ENCODE results near the gene HSPA4L.

Gene HSPA4L

GRCh38 chr4:127783955-127784770 is 2.0 kb downstream of the HSPA4L start:
- no peak for DNase-seq

GRCh38 chr4:127788517-127788916 is 6.4 kb downstream of the HSPA4L start:
- DNase-seq = no peak

GRCh38 chr4:127791391-127791790 is 9.3 kb downstream of the HSPA4L start:
- no peak for DNase-seq

GRCh38 chr4:127793528-127793927 is 11.4 kb downstream of the HSPA4L start:
- DNase-seq = no peak

GRCh38 chr4:127799711-127800110 is 17.6 kb downstream of the HSPA4L start:
- no peak for DNase-seq

- no peak for DNase-seq
Observed at GRCh38 chr4:127809173-127809800, 27.2 kb downstream of the HSPA4L start.

- no peak for DNase-seq
Observed at GRCh38 chr4:127810551-127810950, 28.4 kb downstream of the HSPA4L start.

- DNase-seq = no peak
Observed at GRCh38 chr4:127822430-127822829, 40.3 kb downstream of the HSPA4L start.

- DNase-seq = no peak
Observed at GRCh38 chr4:127828121-127828520, 46.0 kb downstream of the HSPA4L start.

- DNase-seq = no peak
Observed at GRCh38 chr4:127829014-127829413, 46.9 kb downstream of the HSPA4L start.

- no peak for DNase-seq
Observed at GRCh38 chr4:127832585-127832984, 50.5 kb downstream of the HSPA4L start.

GRCh38 chr4:127843704-127844600 is 61.8 kb downstream of the HSPA4L start:
- no peak for DNase-seq

GRCh38 chr4:127844601-127845116 is 62.5 kb downstream of the HSPA4L start:
- DNase-seq = no peak

- DNase-seq = no peak
Observed at GRCh38 chr4:127846061-127846460, 63.9 kb downstream of the HSPA4L start.

GRCh38 chr4:127846765-127847164 is 64.6 kb downstream of the HSPA4L start:
- DNase-seq = no peak

- no peak for DNase-seq
Observed at GRCh38 chr4:127849505-127850234, 67.5 kb downstream of the HSPA4L start.

- DNase-seq = no peak
Observed at GRCh38 chr4:127852661-127853060, 70.5 kb downstream of the HSPA4L start.

GRCh38 chr4:127856196-127856812 is 74.2 kb downstream of the HSPA4L start:
- no peak for DNase-seq

GRCh38 chr4:127856813-127857447 is 74.8 kb downstream of the HSPA4L start:
- no peak for DNase-seq

- DNase-seq = no peak
Observed at GRCh38 chr4:127857641-127858040, 75.5 kb downstream of the HSPA4L start.

- DNase-seq = no peak
Observed at GRCh38 chr4:127868196-127868595, 86.1 kb downstream of the HSPA4L start.

GRCh38 chr4:127870281-127870680 is 88.2 kb downstream of the HSPA4L start:
- DNase-seq = no peak
